Thyroid gland (tissue), 4 donors: Measurements from ENCODE around the gene NHERF2.

Source experiments
- CTCF ChIP-seq, 6 experiments: fragments of 200-600 bp in 3 of 6; fragments of 450-650 bp in 3 of 6; sonication (generic) in 3 of 6; IDR thresholded peaks; one replicate each; pipeline ENCODE4 v1.5.1; 2016 to 2019; ENCODE audit warnings: antibody characterized with exemption in 6 of 6, mild to moderate bottlenecking in 2 of 6, inconsistent platforms in 1 of 6, moderate library complexity in 1 of 6
- POLR2A ChIP-seq, 2 donors: fragments of 450-650 bp; IDR thresholded peaks; one replicate each; pipeline ENCODE4 v1.6.1; 2017; ENCODE audit warnings: antibody characterized with exemption in 2 of 2, mild to moderate bottlenecking in 2 of 2, moderate library complexity in 1 of 2

- TF ChIP-seq CTCF (IDR thresholded peaks at IDR 0.05) (no peak), POLR2A (IDR thresholded peaks at IDR 0.05) (no peak)
These were observed 46.5 kb upstream of the NHERF2 start for GRCh38 chr16:1980030-1980769.
